Panc1 (cell line): ENCODE data around the gene MRPS22. TPM values are rescaled to one million over a fixed set of nuclear protein-coding genes. Genes with fewer than 3 reads are reported as not detected.
"Not testable (repeated sequence)": the region's sequence is repeated elsewhere in the genome, so short reads cannot be mapped to it uniquely, and the experiment has no call there.

Source experiments
- ATAC-seq: fragments of 200-7000 bp; cut with Tn5 transposase; 2 replicates; pipeline ENCODE4 v1.9.1; 2020; ENCODE audit warnings: mild to moderate bottlenecking, moderate library complexity
- BruUV-seq: library from RNA; stranded (reverse); fragments of 400-500 nt; replicated peaks from 2 replicates; lab custom pipeline; 2021; lab: Mats Ljungman, UMichigan
- CTCF ChIA-PET: fragments of 300-600 bp; sonication (Branson Sonifier 250); formaldehyde crosslinking; loops from one replicate; lab custom pipeline; 2022; ENCODE audit warnings: antibody characterized with exemption; lab: Charles Lee
- POLR2A ChIA-PET: fragments of 300-600 bp; sonication (Branson Sonifier 250); formaldehyde crosslinking; loops from one replicate; lab custom pipeline; 2022; ENCODE audit warnings: antibody characterized with exemption; lab: Charles Lee
- DNase-seq: peaks from one replicate; pipeline ENCODE4 v3.0.0-alpha.2; 2010; ENCODE audit warnings: low read depth, low spot score
- H3K27ac ChIP-seq: 2 replicates; pipeline ENCODE4 v1.5.1; 2011; ENCODE audit warnings: mild to moderate bottlenecking, low read length, inconsistent platforms
- H3K27me3 ChIP-seq: fragments of 200-500 bp; sonication (Bioruptor generic); 2 replicates; pipeline ENCODE4 v1.6.0; 2014; ENCODE audit warnings: low read length, inconsistent platforms; ENCODE audit not compliant: control insufficient read depth, insufficient read depth
- H3K36me3 ChIP-seq: fragments of 200-500 bp; sonication (Bioruptor generic); 2 replicates; pipeline ENCODE4 v1.5.1; 2014; ENCODE audit warnings: inconsistent platforms, mild to moderate bottlenecking, low read length, moderate library complexity; ENCODE audit not compliant: control insufficient read depth, insufficient read depth
- H3K4me1 ChIP-seq: 2 replicates; pipeline ENCODE4 v1.5.1; 2011; ENCODE audit warnings: inconsistent platforms, mild to moderate bottlenecking, low read length, moderate library complexity; ENCODE audit not compliant: control insufficient read depth, insufficient read depth
- H3K4me3 ChIP-seq, 2 experiments: 2 replicates each; pipeline ENCODE4 v1.5.1; 2011 to 2012; ENCODE audit warnings: low read depth in 2 of 2, low read length in 2 of 2, mild to moderate bottlenecking in 2 of 2, inconsistent platforms in 1 of 2, moderate library complexity in 1 of 2
- H3K9me3 ChIP-seq: fragments of 200-500 bp; sonication (Bioruptor generic); 2 replicates; pipeline ENCODE4 v1.5.1; 2014; ENCODE audit warnings: low read depth, mild to moderate bottlenecking, inconsistent platforms, low read length, moderate library complexity; ENCODE audit not compliant: control insufficient read depth, insufficient read depth
- POLR2AphosphoS5 ChIP-seq: IDR thresholded peaks from 2 replicates; pipeline ENCODE4 v1.6.1; 2012; ENCODE audit warnings: mild to moderate bottlenecking, low read depth, low read length, moderate library complexity
- SIN3A ChIP-seq: IDR thresholded peaks from 2 replicates; pipeline ENCODE4 v1.6.1; 2012; ENCODE audit warnings: low read depth, mild to moderate bottlenecking, low read length, moderate library complexity, borderline replicate concordance; ENCODE audit not compliant: insufficient read depth
- TCF7L2 ChIP-seq: IDR thresholded peaks from 2 replicates; pipeline ENCODE4 v1.6.1; 2011; ENCODE audit warnings: mild to moderate bottlenecking, low read depth, low read length, inconsistent platforms
- in situ Hi-C: cut with HindIII; loops from 2 replicates; pipeline ENCODE4 v1.10.0; 2016; ENCODE audit warnings: low sequenced_read_pairs, low pct_unique_long_range_greater_than_20kb
- intact Hi-C: fragments of 100-400 bp; cut with micrococcal nuclease; formaldehyde crosslinking; loops from one replicate; pipeline ENCODE4 v1.10.0; 2022; ENCODE audit not compliant: unreplicated experiment
- total RNA-seq: library from RNA; stranded (reverse); gene quantifications from one replicate; pipeline ENCODE4 v1.2.1, GENCODE V29; 2021; ENCODE audit not compliant: unreplicated experiment
- TF ChIP-seq, protein P1 (sequence below): fragments of 450-650 bp; IDR thresholded peaks from 2 replicates; pipeline ENCODE4 v1.5.1; 2017; ENCODE audit warnings: mild to moderate bottlenecking
- TF ChIP-seq, protein P2 (sequence below), 2 experiments: IDR thresholded peaks; 2 replicates each; pipeline ENCODE4 v1.6.1; 2011 to 2012; ENCODE audit warnings: low read depth in 2 of 2, control low read depth in 1 of 2, low read length in 1 of 2, mild to moderate bottlenecking in 1 of 2, moderate library complexity in 1 of 2; ENCODE audit not compliant: insufficient read depth in 1 of 2

The MRPS22 gene
- total RNA-seq, 1 experiment from 2014 or later = 61.9 TPM

DNA sequence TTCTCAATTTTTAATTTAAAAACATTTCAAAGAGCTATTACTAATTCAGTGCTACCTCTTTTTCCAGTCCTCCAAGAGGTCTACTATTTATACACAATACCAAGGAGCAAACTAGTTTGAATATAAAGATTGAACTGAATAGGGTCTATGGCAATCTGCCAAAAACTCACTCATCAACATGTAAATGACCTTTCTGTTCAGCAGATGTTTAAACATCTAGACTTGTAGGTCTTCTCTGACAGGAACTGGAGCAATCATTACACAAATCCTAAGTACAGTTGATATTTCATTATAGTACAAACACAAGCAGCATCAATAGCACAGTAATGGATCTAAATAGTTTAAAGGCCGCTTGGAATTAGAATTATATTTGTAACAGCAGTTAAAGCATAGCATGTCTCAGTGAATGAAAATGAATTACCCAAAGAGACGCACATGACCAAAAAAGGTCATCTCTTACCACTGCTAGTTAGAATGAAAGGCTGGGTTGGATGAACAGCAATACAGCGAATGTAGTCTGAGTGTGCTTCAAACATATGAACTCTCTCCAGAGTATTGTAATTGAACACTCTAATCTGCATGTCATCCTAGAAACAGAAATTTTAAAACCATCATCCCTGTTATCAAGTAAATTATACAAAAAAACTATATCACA is 34.9 kb downstream of the MRPS22 start:
- in situ Hi-C loops = no loop called here
- no TSS peak for BruUV-seq
- intact Hi-C loops = no loop called here
- DNase-seq (no peak), ATAC-seq (no peak)
- no peaks in the 10 kb centered on the region for H3K9me3 ChIP-seq
- H3K36me3 ChIP-seq = peaks cover 79% of the 10 kb centered on the region
- H3K4me1 ChIP-seq = no peaks in the 10 kb centered on the region
- TF ChIP-seq POLR2AphosphoS5 = no peak
- TF ChIP-seq TCF7L2 = no peak
- TF ChIP-seq, protein P1, sequence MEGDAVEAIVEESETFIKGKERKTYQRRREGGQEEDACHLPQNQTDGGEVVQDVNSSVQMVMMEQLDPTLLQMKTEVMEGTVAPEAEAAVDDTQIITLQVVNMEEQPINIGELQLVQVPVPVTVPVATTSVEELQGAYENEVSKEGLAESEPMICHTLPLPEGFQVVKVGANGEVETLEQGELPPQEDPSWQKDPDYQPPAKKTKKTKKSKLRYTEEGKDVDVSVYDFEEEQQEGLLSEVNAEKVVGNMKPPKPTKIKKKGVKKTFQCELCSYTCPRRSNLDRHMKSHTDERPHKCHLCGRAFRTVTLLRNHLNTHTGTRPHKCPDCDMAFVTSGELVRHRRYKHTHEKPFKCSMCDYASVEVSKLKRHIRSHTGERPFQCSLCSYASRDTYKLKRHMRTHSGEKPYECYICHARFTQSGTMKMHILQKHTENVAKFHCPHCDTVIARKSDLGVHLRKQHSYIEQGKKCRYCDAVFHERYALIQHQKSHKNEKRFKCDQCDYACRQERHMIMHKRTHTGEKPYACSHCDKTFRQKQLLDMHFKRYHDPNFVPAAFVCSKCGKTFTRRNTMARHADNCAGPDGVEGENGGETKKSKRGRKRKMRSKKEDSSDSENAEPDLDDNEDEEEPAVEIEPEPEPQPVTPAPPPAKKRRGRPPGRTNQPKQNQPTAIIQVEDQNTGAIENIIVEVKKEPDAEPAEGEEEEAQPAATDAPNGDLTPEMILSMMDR = no peak
- TF ChIP-seq, protein P2, sequence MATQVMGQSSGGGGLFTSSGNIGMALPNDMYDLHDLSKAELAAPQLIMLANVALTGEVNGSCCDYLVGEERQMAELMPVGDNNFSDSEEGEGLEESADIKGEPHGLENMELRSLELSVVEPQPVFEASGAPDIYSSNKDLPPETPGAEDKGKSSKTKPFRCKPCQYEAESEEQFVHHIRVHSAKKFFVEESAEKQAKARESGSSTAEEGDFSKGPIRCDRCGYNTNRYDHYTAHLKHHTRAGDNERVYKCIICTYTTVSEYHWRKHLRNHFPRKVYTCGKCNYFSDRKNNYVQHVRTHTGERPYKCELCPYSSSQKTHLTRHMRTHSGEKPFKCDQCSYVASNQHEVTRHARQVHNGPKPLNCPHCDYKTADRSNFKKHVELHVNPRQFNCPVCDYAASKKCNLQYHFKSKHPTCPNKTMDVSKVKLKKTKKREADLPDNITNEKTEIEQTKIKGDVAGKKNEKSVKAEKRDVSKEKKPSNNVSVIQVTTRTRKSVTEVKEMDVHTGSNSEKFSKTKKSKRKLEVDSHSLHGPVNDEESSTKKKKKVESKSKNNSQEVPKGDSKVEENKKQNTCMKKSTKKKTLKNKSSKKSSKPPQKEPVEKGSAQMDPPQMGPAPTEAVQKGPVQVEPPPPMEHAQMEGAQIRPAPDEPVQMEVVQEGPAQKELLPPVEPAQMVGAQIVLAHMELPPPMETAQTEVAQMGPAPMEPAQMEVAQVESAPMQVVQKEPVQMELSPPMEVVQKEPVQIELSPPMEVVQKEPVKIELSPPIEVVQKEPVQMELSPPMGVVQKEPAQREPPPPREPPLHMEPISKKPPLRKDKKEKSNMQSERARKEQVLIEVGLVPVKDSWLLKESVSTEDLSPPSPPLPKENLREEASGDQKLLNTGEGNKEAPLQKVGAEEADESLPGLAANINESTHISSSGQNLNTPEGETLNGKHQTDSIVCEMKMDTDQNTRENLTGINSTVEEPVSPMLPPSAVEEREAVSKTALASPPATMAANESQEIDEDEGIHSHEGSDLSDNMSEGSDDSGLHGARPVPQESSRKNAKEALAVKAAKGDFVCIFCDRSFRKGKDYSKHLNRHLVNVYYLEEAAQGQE (IDR thresholded peaks at IDR 0.05; ENCODE audit: insufficient read depth in 1 of 2, low read depth in 2 of 2, low read length in 1 of 2) = no peak
- no peak for TF ChIP-seq SIN3A
- H3K27ac ChIP-seq = no peak overlapping the region
- H3K27me3 ChIP-seq = no peaks in the 10 kb centered on the region
- ChIA-PET POLR2A (no interaction called here), CTCF (no interaction called here)
- no peak overlapping the region for H3K4me3 ChIP-seq

DNA sequence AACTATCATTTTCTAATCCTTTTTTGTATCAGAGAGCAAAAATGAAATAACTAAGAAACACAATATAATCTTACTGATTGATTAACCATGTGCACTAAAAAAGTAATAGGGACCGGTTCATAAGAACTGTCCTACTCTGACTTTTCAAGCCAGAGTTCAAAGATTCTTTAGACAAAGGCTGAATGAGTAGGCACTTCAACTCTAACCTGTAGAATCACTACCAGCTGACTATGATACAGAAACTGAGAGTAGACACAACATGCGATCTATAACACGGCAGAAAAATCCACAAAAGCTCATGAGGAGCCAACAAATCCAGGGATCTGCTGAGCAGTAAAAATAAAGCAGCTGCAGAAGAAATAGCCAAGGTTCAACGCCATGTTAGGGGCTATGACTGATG is 36.8 kb downstream of the MRPS22 start:
- ChIA-PET POLR2A (no interaction called here), CTCF (no interaction called here)
- ATAC-seq = no peak
- no peak overlapping the region for H3K4me3 ChIP-seq
- H3K9me3 ChIP-seq = no peaks in the 10 kb centered on the region
- in situ Hi-C loops (no loop called here), intact Hi-C loops (no loop called here)
- TF ChIP-seq POLR2AphosphoS5 = no peak
- no peak for TF ChIP-seq TCF7L2
- no peak for TF ChIP-seq SIN3A
- TF ChIP-seq, protein P1 = no peak
- TF ChIP-seq, protein P2 (IDR thresholded peaks at IDR 0.05; ENCODE audit: insufficient read depth in 1 of 2, low read depth in 2 of 2, low read length in 1 of 2) = no peak
- peaks cover 60% of the 10 kb centered on the region for H3K36me3 ChIP-seq
- BruUV-seq = no TSS peak
- H3K4me1 ChIP-seq = no peaks in the 10 kb centered on the region
- no peak for DNase-seq
- H3K27ac ChIP-seq = no peak overlapping the region
- no peaks in the 10 kb centered on the region for H3K27me3 ChIP-seq

DNA sequence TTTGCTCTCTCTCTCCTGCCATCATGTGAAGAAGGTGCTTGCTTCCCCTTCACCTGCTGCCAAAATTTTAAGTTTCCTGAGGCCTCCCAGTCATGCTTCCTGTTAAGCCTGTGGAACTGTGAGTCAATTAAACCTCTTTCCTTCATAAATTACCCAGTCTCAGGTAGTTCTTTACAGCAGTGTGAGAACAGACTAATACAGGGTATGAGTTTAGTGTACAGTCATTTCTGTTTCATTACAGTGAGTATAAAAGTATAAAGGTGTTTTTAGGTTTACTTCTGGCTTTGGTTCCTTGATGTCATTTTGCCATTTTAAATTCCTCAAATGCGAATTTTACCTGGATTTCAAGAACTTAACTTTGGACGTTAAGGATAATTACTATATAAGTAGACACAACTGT is 38.5 kb downstream of the MRPS22 start:
- CTCF ChIA-PET, in situ Hi-C loops, H3K27ac ChIP-seq, H3K4me1 ChIP-seq, intact Hi-C loops, BruUV-seq, H3K27me3 ChIP-seq, POLR2A ChIA-PET, H3K9me3 ChIP-seq, DNase-seq, ATAC-seq, H3K4me3 ChIP-seq: not testable (repeated sequence)
- H3K36me3 ChIP-seq = peaks cover 52% of the 10 kb centered on the region
